HFFc6 (cell line): ENCODE results near the gene GUCY2D. TPM values are rescaled to one million over a fixed set of nuclear protein-coding genes. Genes with fewer than 3 reads are reported as not detected.

Experiments used
- DNase-seq: peaks from one replicate; pipeline ENCODE4 v3.0.0-alpha.2; 2018
- H3K27ac Mint-ChIP-seq: 2 replicates; pipeline ENCODE4 v1.8.0; 2020; ENCODE audit warnings: mild to moderate bottlenecking, mixed read lengths
- H3K27me3 Mint-ChIP-seq: 2 replicates; pipeline ENCODE4 v1.8.0; 2021; ENCODE audit warnings: mild to moderate bottlenecking, moderate library complexity, mixed read lengths; ENCODE audit not compliant: insufficient read depth
- H3K36me3 Mint-ChIP-seq: 2 replicates; pipeline ENCODE4 v1.8.0; 2021; ENCODE audit warnings: low read depth, mixed read lengths
- H3K4me1 Mint-ChIP-seq: 2 replicates; pipeline ENCODE4 v1.8.0; 2020; ENCODE audit warnings: low read depth, mixed read lengths
- H3K4me3 Mint-ChIP-seq: 2 replicates; pipeline ENCODE4 v1.8.0; 2020; ENCODE audit warnings: mild to moderate bottlenecking, moderate library complexity, mixed read lengths
- H3K9me3 Mint-ChIP-seq: 2 replicates; pipeline ENCODE4 v1.8.0; 2020; ENCODE audit warnings: mild to moderate bottlenecking, mixed read lengths
- total RNA-seq, 6 experiments: library from RNA; stranded (reverse); fragmentation: NEBNext Ultra II Directional; extraction: Animal tissue kit (Norgen Biotek cat#: 25700); gene quantifications; 2 replicates in 1 of 6; 3 replicates in 5 of 6; pipeline ENCODE4 v1.2.3, GENCODE V29; 2021
- TF ChIP-seq, protein P1 (sequence below): fragments of 200-600 bp; sonication (generic); IDR thresholded peaks from 2 replicates; pipeline ENCODE4 v1.5.0; 2021; ENCODE audit warnings: antibody characterized with exemption, mild to moderate bottlenecking

Gene GUCY2D
- total RNA-seq, 6 experiments from 2014 or later = not detected

DNA sequence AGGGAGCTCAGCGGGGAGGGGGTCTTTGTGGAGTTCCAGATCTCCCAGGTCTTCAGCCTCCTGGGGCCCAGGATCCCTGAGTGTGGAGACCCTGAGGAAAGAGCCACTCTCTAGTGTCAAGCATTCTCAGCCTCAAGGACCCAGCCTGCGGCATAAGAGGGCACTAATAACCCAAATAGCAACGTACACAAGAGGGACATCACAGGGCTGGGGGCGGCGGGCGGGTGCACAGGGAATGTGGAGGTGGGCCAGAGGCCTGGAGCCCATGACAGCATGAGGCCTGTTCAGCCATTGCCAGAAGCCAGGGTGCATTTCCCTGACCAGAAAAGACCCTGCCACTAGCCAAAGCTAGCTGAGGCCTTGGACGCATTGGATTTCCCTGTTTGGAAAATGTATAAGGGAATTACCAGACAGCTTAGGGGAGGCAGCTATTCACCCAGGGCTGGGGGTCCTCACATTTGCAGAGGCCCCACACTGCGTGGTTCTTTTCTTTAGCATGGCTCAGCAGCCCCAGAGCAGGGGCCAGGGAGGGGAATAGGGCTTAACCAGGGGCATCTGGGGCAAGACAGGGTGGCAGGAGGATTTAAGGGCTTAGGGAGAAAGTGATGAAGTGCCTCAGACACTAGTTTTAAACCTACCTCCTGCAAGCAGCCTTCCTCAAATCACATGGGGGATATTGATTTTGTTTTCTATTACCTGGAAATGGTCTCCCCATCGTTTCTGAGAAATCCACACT, 22.9 kb downstream of the GUCY2D start:
- DNase-seq = no peak
- Mint-ChIP-seq H3K4me1 (peaks cover 34% of the 10 kb centered on the region), H3K27ac (no peak overlapping the region), H3K27me3 (peaks cover 40% of the 10 kb centered on the region), H3K9me3 (no peaks in the 10 kb centered on the region; the same call in 1 of the 2 replicates), H3K4me3 (no peak overlapping the region), H3K36me3 (no peaks in the 10 kb centered on the region)
- TF ChIP-seq, protein P1, sequence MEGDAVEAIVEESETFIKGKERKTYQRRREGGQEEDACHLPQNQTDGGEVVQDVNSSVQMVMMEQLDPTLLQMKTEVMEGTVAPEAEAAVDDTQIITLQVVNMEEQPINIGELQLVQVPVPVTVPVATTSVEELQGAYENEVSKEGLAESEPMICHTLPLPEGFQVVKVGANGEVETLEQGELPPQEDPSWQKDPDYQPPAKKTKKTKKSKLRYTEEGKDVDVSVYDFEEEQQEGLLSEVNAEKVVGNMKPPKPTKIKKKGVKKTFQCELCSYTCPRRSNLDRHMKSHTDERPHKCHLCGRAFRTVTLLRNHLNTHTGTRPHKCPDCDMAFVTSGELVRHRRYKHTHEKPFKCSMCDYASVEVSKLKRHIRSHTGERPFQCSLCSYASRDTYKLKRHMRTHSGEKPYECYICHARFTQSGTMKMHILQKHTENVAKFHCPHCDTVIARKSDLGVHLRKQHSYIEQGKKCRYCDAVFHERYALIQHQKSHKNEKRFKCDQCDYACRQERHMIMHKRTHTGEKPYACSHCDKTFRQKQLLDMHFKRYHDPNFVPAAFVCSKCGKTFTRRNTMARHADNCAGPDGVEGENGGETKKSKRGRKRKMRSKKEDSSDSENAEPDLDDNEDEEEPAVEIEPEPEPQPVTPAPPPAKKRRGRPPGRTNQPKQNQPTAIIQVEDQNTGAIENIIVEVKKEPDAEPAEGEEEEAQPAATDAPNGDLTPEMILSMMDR = no peak

DNA sequence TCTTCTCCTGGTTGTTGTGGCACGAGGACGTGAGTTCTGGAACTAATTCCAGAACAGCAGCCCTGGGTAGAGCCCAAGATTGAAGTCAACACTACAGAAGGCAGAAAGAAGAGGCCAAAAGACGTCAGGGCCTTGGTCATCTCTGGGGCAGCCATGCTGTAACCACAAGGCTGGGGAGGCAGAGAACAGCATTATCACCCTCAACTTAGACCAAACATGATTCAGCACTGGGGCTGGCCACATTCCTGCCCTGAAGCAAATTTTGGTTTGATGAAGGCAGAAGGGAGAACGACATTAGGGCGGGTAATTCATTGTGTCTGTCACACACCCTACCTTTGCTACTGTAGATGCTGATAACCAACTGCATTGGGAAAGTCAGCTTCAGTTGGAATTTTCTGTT, 26.7 kb downstream of the GUCY2D start:
- H3K4me3 Mint-ChIP-seq = no peak overlapping the region
- peak; percentile 67 for DNase-seq
- peak overlapping the region; percentile 7; the same call in 1 of the 2 replicates for H3K27ac Mint-ChIP-seq
- TF ChIP-seq, protein P1 = no peak
- no peaks in the 10 kb centered on the region; the same call in 1 of the 2 replicates for H3K9me3 Mint-ChIP-seq
- no peaks in the 10 kb centered on the region for H3K36me3 Mint-ChIP-seq
- peaks cover 35% of the 10 kb centered on the region for H3K27me3 Mint-ChIP-seq
- H3K4me1 Mint-ChIP-seq = peaks cover 19% of the 10 kb centered on the region

DNA sequence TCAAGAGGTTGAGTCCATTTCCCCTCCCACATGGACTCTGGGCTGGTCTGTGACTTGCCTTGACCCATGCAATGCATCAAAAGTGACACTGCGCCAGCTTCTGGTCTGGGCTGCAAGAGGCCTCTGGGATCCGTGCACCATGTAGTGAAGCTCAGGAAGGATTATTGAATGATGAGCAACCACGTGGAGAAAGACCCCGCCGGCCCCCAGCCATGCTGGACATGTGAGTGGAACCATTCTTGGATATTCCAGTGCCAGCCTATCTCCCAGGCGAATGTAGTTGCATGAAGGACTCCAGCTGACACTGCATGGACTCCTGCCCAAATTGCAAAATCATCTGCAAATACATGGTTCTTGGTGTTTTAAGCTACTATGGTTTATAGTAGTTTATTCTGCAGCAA, 28.8 kb downstream of the GUCY2D start:
- Mint-ChIP-seq H3K4me3 (no peak overlapping the region), H3K9me3 (no peaks in the 10 kb centered on the region; the same call in 1 of the 2 replicates), H3K27ac (no peak overlapping the region), H3K4me1 (peaks cover 14% of the 10 kb centered on the region), H3K36me3 (no peaks in the 10 kb centered on the region), H3K27me3 (peaks cover 32% of the 10 kb centered on the region)
- TF ChIP-seq, protein P1 = no peak
- no peak for DNase-seq

DNA sequence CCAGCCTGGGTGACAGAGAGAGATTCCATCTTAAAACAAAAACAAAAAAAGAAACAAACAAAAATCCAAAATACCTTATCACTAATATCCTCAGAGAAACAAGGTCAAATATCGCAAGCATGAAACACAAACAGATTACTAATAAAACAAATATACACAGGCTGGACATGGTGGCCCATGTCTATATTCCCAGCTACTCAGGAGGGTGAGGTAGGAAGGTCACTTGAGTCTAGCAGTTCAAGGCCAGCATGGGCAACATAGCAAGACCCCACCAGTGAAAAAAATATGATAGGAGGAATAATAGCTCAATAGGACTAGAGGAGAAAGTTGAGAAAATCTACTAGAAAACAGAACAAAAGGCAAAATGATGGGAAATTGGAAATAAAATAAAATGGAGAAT, 29.5 kb downstream of the GUCY2D start:
- no peak overlapping the region for H3K4me3 Mint-ChIP-seq
- H3K36me3 Mint-ChIP-seq = no peaks in the 10 kb centered on the region
- TF ChIP-seq, protein P1 = no peak
- H3K4me1 Mint-ChIP-seq = peaks cover 14% of the 10 kb centered on the region
- no peak for DNase-seq
- no peak overlapping the region for H3K27ac Mint-ChIP-seq
- peaks cover 29% of the 10 kb centered on the region for H3K27me3 Mint-ChIP-seq
- no peaks in the 10 kb centered on the region; the same call in 1 of the 2 replicates for H3K9me3 Mint-ChIP-seq

GRCh38 chr17:8032442-8032841, 30.0 kb downstream of the GUCY2D start:
- Mint-ChIP-seq H3K4me3 (no peak overlapping the region), H3K27me3 (peaks cover 29% of the 10 kb centered on the region), H3K36me3 (no peaks in the 10 kb centered on the region), H3K9me3 (no peaks in the 10 kb centered on the region; the same call in 1 of the 2 replicates), H3K27ac (no peak overlapping the region), H3K4me1 (peaks cover 14% of the 10 kb centered on the region)
- DNase-seq = no peak
- TF ChIP-seq, protein P1 = no peak
